Neural cell (in vitro differentiated cells): ENCODE measurements around the gene CNFN. TPM values are rescaled to one million over a fixed set of nuclear protein-coding genes. Genes with fewer than 3 reads are reported as not detected.

Experiments
- H2AFZ ChIP-seq: fragments of 200-600, 300-800 bp; sonication (generic), shearing (Covaris generic); 2 replicates; pipeline ENCODE4 v1.6.0; 2014; ENCODE audit warnings: low read depth, mild to moderate bottlenecking, antibody characterized with exemption, low read length, moderate library complexity
- H3F3A ChIP-seq: fragments of 200-600 bp; shearing (Covaris generic); 2 replicates; pipeline ENCODE4 v1.6.1; 2016; ENCODE audit warnings: mild to moderate bottlenecking, moderate library complexity, mixed read lengths, antibody characterized with exemption, low read length; ENCODE audit not compliant: insufficient read depth, poor library complexity, severe bottlenecking
- H3K27ac ChIP-seq: fragments of 200-600, 300-800 bp; sonication (generic), shearing (Covaris generic); 2 replicates; pipeline ENCODE4 v1.5.1; 2014; ENCODE audit warnings: mild to moderate bottlenecking, low read length, moderate library complexity
- H3K27me3 ChIP-seq: fragments of 300-800, 200-600 bp; sonication (generic), shearing (Covaris generic); 2 replicates; pipeline ENCODE4 v1.6.0; 2014; ENCODE audit warnings: mild to moderate bottlenecking, low read depth, low read length, moderate library complexity; ENCODE audit not compliant: insufficient read depth
- H3K36me3 ChIP-seq: fragments of 300-800, 200-600 bp; sonication (generic), shearing (Covaris generic); 2 replicates; pipeline ENCODE4 v1.5.1; 2014; ENCODE audit warnings: mild to moderate bottlenecking, antibody characterized with exemption, low read length, moderate library complexity; ENCODE audit not compliant: insufficient read depth
- H3K4me2 ChIP-seq: fragments of 300-800, 200-600 bp; sonication (generic), shearing (Covaris generic); 2 replicates; pipeline ENCODE4 v1.6.0; 2014; ENCODE audit warnings: mild to moderate bottlenecking, low read length
- H3K4me3 ChIP-seq: fragments of 300-800, 200-600 bp; sonication (generic), shearing (Covaris generic); 2 replicates; pipeline ENCODE4 v1.5.1; 2014; ENCODE audit warnings: mild to moderate bottlenecking, low read length, moderate library complexity
- H3K79me2 ChIP-seq: fragments of 200-600 bp; shearing (Covaris generic); replicated peaks from 2 replicates; pipeline ENCODE4 v1.6.0; 2014; ENCODE audit warnings: mild to moderate bottlenecking, low read length, moderate library complexity; ENCODE audit not compliant: insufficient read depth
- H3K9ac ChIP-seq: fragments of 300-800, 200-600 bp; sonication (generic), shearing (Covaris generic); 2 replicates; pipeline ENCODE4 v1.6.1; 2016; ENCODE audit warnings: mild to moderate bottlenecking, low read length, mixed read lengths
- H3K9me2 ChIP-seq: fragments of 200-600 bp; shearing (Covaris generic); 2 replicates; pipeline ENCODE4 v1.6.1; 2016; ENCODE audit warnings: mild to moderate bottlenecking, low read length, mixed read lengths; ENCODE audit not compliant: insufficient read depth
- H3K9me3 ChIP-seq: fragments of 200-600, 300-800 bp; sonication (generic), shearing (Covaris generic); 2 replicates; pipeline ENCODE4 v1.6.1; 2016; ENCODE audit warnings: mild to moderate bottlenecking, mixed run types, low read length, moderate library complexity, mixed read lengths
- H4K20me1 ChIP-seq: fragments of 200-600 bp; shearing (Covaris generic); 2 replicates; pipeline ENCODE4 v1.6.1; 2016; ENCODE audit warnings: mild to moderate bottlenecking, mixed run types; ENCODE audit not compliant: insufficient read depth
- EP300 ChIP-seq: fragments of 450-650 bp; conservative IDR thresholded peaks from 2 replicates; pipeline ENCODE4 v1.6.1; 2014; ENCODE audit warnings: antibody characterized with exemption, mild to moderate bottlenecking, moderate library complexity; ENCODE audit not compliant: poor library complexity, severe bottlenecking
- EZH2 ChIP-seq: fragments of 200-600, 300-800 bp; shearing (Covaris generic), sonication (generic); IDR thresholded peaks from 2 replicates; pipeline ENCODE4 v1.6.1; 2014; ENCODE audit warnings: antibody characterized with exemption, low read length, borderline replicate concordance, mild to moderate bottlenecking; ENCODE audit not compliant: insufficient read depth, poor library complexity, severe bottlenecking
- MXI1 ChIP-seq: fragments of 450-650 bp; conservative IDR thresholded peaks from 2 replicates; pipeline ENCODE4 v1.6.1; 2014; ENCODE audit warnings: antibody characterized with exemption, mild to moderate bottlenecking; ENCODE audit not compliant: poor library complexity, severe bottlenecking
- POLR2AphosphoS5 ChIP-seq: IDR thresholded peaks from 2 replicates; pipeline ENCODE4 v1.6.1; 2012
- RAD21 ChIP-seq: fragments of 450-650 bp; conservative IDR thresholded peaks from 2 replicates; pipeline ENCODE4 v1.6.1; 2014; ENCODE audit warnings: antibody characterized with exemption, mild to moderate bottlenecking, moderate library complexity
- SMC3 ChIP-seq: fragments of 450-650 bp; conservative IDR thresholded peaks from 2 replicates; pipeline ENCODE4 v1.6.1; 2014; ENCODE audit warnings: antibody characterized with exemption, mild to moderate bottlenecking, moderate library complexity; ENCODE audit not compliant: poor library complexity
- TAF1 ChIP-seq: IDR thresholded peaks from 2 replicates; pipeline ENCODE4 v1.6.1; 2012; ENCODE audit warnings: low read depth
- polyA plus RNA-seq: library from polyadenylated mRNA; depleted of rRNA; stranded (reverse); fragments of >200 nt; gene quantifications from 2 replicates; pipeline ENCODE4 v1.2.3, GENCODE V29; 2014
- TF ChIP-seq, protein P1 (sequence below): IDR thresholded peaks from 2 replicates; pipeline ENCODE4 v1.6.1; 2012; ENCODE audit warnings: borderline replicate concordance
- TF ChIP-seq, protein P2 (sequence below): fragments of 450-650 bp; IDR thresholded peaks from 2 replicates; pipeline ENCODE4 v1.5.1; 2014; ENCODE audit warnings: antibody characterized with exemption, mild to moderate bottlenecking, moderate library complexity; ENCODE audit not compliant: poor library complexity, severe bottlenecking

CNFN gene
- polyA plus RNA-seq, 1 donor from 2014 or later = not detected

- Histone ChIP-seq H3K27ac (no peak overlapping the region), H2AFZ (no peak overlapping the region), H3K36me3 (no peaks in the 10 kb centered on the region), H3K4me2 (no peak overlapping the region), H3F3A (no peaks in the 10 kb centered on the region), H3K9ac (no peak overlapping the region), H3K79me2 (no peaks in the 10 kb centered on the region), H4K20me1 (no peaks in the 10 kb centered on the region), H3K27me3 (no peaks in the 10 kb centered on the region), H3K9me3 (no peaks in the 10 kb centered on the region), H3K9me2 (no peaks in the 10 kb centered on the region), H3K4me3 (no peak overlapping the region)
- no peak for TF ChIP-seq EP300
- TF ChIP-seq SMC3 = no peak
- no peak for TF ChIP-seq MXI1
- TF ChIP-seq RAD21 = no peak
- TF ChIP-seq TAF1 = no peak
Observed at GRCh38 chr19:42419309-42419708, 29.2 kb upstream of the CNFN start.

GRCh38 chr19:42412661-42413076 lies 22.6 kb upstream of the CNFN start:
- TF ChIP-seq, protein P1, sequence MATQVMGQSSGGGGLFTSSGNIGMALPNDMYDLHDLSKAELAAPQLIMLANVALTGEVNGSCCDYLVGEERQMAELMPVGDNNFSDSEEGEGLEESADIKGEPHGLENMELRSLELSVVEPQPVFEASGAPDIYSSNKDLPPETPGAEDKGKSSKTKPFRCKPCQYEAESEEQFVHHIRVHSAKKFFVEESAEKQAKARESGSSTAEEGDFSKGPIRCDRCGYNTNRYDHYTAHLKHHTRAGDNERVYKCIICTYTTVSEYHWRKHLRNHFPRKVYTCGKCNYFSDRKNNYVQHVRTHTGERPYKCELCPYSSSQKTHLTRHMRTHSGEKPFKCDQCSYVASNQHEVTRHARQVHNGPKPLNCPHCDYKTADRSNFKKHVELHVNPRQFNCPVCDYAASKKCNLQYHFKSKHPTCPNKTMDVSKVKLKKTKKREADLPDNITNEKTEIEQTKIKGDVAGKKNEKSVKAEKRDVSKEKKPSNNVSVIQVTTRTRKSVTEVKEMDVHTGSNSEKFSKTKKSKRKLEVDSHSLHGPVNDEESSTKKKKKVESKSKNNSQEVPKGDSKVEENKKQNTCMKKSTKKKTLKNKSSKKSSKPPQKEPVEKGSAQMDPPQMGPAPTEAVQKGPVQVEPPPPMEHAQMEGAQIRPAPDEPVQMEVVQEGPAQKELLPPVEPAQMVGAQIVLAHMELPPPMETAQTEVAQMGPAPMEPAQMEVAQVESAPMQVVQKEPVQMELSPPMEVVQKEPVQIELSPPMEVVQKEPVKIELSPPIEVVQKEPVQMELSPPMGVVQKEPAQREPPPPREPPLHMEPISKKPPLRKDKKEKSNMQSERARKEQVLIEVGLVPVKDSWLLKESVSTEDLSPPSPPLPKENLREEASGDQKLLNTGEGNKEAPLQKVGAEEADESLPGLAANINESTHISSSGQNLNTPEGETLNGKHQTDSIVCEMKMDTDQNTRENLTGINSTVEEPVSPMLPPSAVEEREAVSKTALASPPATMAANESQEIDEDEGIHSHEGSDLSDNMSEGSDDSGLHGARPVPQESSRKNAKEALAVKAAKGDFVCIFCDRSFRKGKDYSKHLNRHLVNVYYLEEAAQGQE = no peak
- no peak for TF ChIP-seq EZH2
- no peak for TF ChIP-seq SMC3
- TF ChIP-seq POLR2AphosphoS5 = no peak
- TF ChIP-seq, protein P2, sequence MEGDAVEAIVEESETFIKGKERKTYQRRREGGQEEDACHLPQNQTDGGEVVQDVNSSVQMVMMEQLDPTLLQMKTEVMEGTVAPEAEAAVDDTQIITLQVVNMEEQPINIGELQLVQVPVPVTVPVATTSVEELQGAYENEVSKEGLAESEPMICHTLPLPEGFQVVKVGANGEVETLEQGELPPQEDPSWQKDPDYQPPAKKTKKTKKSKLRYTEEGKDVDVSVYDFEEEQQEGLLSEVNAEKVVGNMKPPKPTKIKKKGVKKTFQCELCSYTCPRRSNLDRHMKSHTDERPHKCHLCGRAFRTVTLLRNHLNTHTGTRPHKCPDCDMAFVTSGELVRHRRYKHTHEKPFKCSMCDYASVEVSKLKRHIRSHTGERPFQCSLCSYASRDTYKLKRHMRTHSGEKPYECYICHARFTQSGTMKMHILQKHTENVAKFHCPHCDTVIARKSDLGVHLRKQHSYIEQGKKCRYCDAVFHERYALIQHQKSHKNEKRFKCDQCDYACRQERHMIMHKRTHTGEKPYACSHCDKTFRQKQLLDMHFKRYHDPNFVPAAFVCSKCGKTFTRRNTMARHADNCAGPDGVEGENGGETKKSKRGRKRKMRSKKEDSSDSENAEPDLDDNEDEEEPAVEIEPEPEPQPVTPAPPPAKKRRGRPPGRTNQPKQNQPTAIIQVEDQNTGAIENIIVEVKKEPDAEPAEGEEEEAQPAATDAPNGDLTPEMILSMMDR = no peak
- no peak for TF ChIP-seq EP300
- no peak for TF ChIP-seq RAD21
- no peak for TF ChIP-seq MXI1
- TF ChIP-seq TAF1 = no peak
- Histone ChIP-seq H3K4me2 (no peak overlapping the region), H3K4me3 (no peak overlapping the region), H3K9me2 (no peaks in the 10 kb centered on the region), H3K27ac (no peak overlapping the region), H3K9me3 (no peaks in the 10 kb centered on the region), H4K20me1 (no peaks in the 10 kb centered on the region), H3K27me3 (no peaks in the 10 kb centered on the region), H3K36me3 (no peaks in the 10 kb centered on the region), H3F3A (no peaks in the 10 kb centered on the region), H2AFZ (no peak overlapping the region), H3K9ac (no peak overlapping the region), H3K79me2 (no peaks in the 10 kb centered on the region)

- Histone ChIP-seq H3F3A (no peaks in the 10 kb centered on the region), H2AFZ (no peak overlapping the region), H3K27ac (no peak overlapping the region), H3K9ac (no peak overlapping the region), H3K79me2 (no peaks in the 10 kb centered on the region), H3K4me2 (no peak overlapping the region), H3K27me3 (no peaks in the 10 kb centered on the region), H4K20me1 (no peaks in the 10 kb centered on the region), H3K9me3 (no peaks in the 10 kb centered on the region), H3K4me3 (no peak overlapping the region), H3K9me2 (no peaks in the 10 kb centered on the region), H3K36me3 (no peaks in the 10 kb centered on the region)
- TF ChIP-seq RAD21 (no peak), MXI1 (no peak), TAF1 (no peak), EP300 (no peak)
- TF ChIP-seq, protein P1 = no peak
Observed at GRCh38 chr19:42412227-42412626, 22.1 kb upstream of the CNFN start.
